T-helper 2 cell treated with Interferon-gamma antibody and Interleukin-4, amounts not matched to agents 5 μg/mL and 100 μg/mL, for 36 hours (primary cell): ENCODE measurements around the gene HDGFL2.
"Not testable (repeated sequence)": the region's sequence is repeated elsewhere in the genome, so short reads cannot be mapped to it uniquely, and the experiment has no call there.

ENCODE experiments used
- DNase-seq: peaks from one replicate; pipeline ENCODE4 v3.0.0; 2021; ENCODE audit warnings: low spot score
- H3K27ac Mint-ChIP-seq: one replicate; pipeline ENCODE4 v1.8.0; 2021; ENCODE audit warnings: mild to moderate bottlenecking, mixed read lengths
- H3K27me3 Mint-ChIP-seq: one replicate; pipeline ENCODE4 v1.8.0; 2021; ENCODE audit warnings: low read depth, mixed read lengths
- H3K36me3 Mint-ChIP-seq: one replicate; pipeline ENCODE4 v1.8.0; 2021; ENCODE audit warnings: low read depth, mixed read lengths
- H3K4me1 Mint-ChIP-seq: one replicate; pipeline ENCODE4 v1.8.0; 2021; ENCODE audit warnings: low read depth, mixed read lengths
- H3K4me3 Mint-ChIP-seq: one replicate; pipeline ENCODE4 v1.8.0; 2022; ENCODE audit warnings: mild to moderate bottlenecking, moderate library complexity, mixed read lengths
- H3K9me3 Mint-ChIP-seq: one replicate; pipeline ENCODE4 v1.8.0; 2021; ENCODE audit warnings: mixed read lengths

HDGFL2 gene

GRCh38 chr19:4529924-4530522 lies 57.9 kb downstream of the HDGFL2 start:
- no peak overlapping the region for H3K27ac Mint-ChIP-seq
- H3K27me3 Mint-ChIP-seq: peaks cover 7% of the 10 kb centered on the region
- no peaks in the 10 kb centered on the region for H3K4me1 Mint-ChIP-seq
- no peaks in the 10 kb centered on the region for H3K9me3 Mint-ChIP-seq
- no peaks in the 10 kb centered on the region for H3K36me3 Mint-ChIP-seq
- DNase-seq: no peak
- no peak overlapping the region for H3K4me3 Mint-ChIP-seq

DNA sequence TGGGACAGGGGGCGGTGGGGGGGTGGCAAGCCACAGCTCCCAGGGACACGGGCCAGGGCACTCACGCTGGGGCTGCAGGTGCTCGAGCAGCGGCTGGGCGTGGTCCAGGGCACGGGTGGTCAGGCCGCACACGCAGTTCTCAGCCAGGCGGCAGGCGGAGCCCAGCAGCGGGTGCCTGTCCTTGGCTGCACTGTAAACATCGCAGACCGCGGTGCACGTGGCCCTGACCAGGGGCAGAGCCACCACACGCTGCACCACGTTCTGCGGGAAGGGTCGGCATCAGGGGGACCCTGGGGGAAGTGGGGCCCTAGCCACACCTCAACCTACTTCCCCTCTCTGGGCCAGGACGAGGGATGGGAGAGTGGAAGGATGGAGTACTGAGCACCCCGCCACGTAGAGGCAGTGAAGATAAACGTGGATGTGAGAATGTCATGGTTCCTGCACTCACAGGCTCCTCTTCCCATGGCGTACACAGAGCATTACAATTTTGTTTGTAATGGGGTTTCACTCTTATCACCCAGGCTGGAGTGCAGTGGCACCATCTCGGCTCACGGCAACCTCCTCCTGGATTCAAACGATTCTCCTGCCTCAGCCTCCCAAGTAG lies 59.6 kb downstream of the HDGFL2 start:
- Mint-ChIP-seq H3K36me3 (no peaks in the 10 kb centered on the region), H3K4me1 (peaks cover 2% of the 10 kb centered on the region), H3K27me3 (peaks cover 11% of the 10 kb centered on the region), H3K4me3 (no peak overlapping the region), H3K27ac (no peak overlapping the region), H3K9me3 (no peaks in the 10 kb centered on the region)
- DNase-seq: no peak

DNA sequence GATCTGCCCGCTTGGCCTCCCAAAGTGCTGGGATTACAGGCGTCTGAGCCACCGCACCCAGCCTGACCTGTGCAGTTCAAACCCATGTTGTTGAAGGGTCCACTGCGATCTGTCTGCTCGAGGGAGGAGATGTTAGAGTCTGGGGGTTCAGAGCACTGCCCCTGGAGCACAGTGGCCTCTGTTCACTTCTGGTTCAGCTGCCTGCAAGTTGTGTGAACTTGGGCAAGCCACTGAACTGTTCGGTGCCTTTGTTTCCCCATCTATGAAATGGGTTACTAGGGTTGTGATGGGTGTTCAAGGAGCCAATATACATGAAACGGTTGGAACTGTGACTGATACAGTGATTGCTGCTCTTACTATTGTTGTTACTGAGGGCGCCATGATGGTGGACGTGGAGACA lies 61.2 kb downstream of the HDGFL2 start:
- no peak overlapping the region for H3K27ac Mint-ChIP-seq
- H3K4me1 Mint-ChIP-seq: peaks cover 2% of the 10 kb centered on the region
- H3K4me3 Mint-ChIP-seq: no peak overlapping the region
- H3K9me3 Mint-ChIP-seq: no peaks in the 10 kb centered on the region
- peaks cover 11% of the 10 kb centered on the region for H3K27me3 Mint-ChIP-seq
- no peaks in the 10 kb centered on the region for H3K36me3 Mint-ChIP-seq
- no peak for DNase-seq

- H3K36me3 Mint-ChIP-seq: no peaks in the 10 kb centered on the region
- DNase-seq: no peak
- no peaks in the 10 kb centered on the region for H3K9me3 Mint-ChIP-seq
- H3K27me3 Mint-ChIP-seq: peaks cover 11% of the 10 kb centered on the region
- no peak overlapping the region for H3K27ac Mint-ChIP-seq
- H3K4me3 Mint-ChIP-seq: no peak overlapping the region
- peaks cover 2% of the 10 kb centered on the region for H3K4me1 Mint-ChIP-seq
These were observed 61.8 kb downstream of the HDGFL2 start for GRCh38 chr19:4533835-4534424.

DNA sequence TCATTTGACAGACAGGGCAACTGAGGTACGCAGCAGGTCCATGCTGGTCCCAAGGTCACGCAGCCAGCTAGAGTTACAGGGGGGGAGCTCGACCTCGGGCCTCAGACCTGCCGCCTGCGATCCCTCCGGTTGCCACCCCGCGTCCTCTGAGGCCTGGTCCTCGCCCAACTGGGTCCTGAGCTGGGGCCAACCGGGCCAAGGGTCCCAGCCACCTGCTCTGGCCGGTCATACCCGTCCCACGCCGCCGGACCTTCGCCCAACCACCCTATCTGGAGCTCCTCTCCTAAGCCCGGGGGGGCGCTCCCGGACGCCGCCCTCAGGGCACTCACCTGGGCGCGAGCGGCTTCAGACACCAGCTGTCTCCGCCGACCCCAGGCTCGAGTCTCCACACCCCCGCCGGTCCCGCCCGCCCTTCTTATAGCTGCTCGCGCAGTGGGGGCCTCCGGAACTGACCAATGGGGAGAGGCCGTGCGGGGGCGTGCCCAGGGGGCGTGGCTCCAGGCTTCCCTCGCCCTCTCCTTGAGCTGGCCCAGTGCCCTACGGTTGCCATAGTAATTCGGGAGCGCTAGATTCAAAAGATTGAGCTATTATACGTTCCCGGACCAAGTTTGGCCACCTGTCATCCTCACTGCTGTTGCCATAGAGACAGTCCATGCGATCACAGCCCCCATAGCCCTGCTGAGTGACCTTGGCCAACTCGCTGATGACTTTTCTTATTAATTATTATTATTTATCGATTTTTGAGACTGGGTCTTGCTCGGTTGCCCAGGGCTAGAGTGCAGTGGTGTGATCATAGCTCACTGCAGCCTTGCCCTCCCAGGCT lies 63.0 kb downstream of the HDGFL2 start, which contains the start of gene PLIN5:
PLIN5 (minus strand) TSS at position 389 of the 823 bp plus-strand sequence. CDS start 1,150 bp downstream, outside the sequence.
- Mint-ChIP-seq H3K4me1 (peaks cover 2% of the 10 kb centered on the region), H3K4me3 (no peak within 1 kb of the TSS), H3K9me3 (no peaks in the 10 kb centered on the region)

DNA sequence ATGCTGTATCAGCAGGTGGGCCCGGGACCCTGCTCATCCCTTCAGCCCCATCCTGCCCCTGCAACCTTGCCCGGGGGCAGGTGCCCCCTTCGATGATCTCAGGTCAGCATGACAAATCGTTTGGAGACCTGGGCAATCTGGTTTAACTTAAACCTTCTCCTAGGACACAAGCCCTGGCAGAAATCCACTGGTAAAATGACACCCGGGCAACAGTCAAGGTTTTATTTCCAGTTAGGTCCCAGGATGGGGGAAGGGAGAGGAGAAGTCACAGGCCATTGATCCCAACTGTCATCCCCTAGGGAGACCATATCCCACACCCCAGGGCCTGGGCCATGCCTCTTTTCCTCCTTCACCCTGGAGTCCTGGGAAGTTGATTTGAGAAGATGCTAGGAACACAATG lies 64.7 kb downstream of the HDGFL2 start:
- Mint-ChIP-seq H3K4me1 (peaks cover 3% of the 10 kb centered on the region), H3K9me3 (peaks cover 4% of the 10 kb centered on the region), H3K27ac (no peak overlapping the region), H3K27me3 (peaks cover 11% of the 10 kb centered on the region), H3K4me3 (no peak overlapping the region), H3K36me3 (no peaks in the 10 kb centered on the region)
- DNase-seq: no peak

More for the DNA sequence above, 63.0 kb downstream of the HDGFL2 start, which contains the start of gene PLIN5:
- peak; percentile 15 for DNase-seq
- no peaks in the 10 kb centered on the region for H3K36me3 Mint-ChIP-seq
- H3K27me3 Mint-ChIP-seq: peaks cover 11% of the 10 kb centered on the region
- H3K27ac Mint-ChIP-seq: no peak within 1 kb of the TSS

DNA sequence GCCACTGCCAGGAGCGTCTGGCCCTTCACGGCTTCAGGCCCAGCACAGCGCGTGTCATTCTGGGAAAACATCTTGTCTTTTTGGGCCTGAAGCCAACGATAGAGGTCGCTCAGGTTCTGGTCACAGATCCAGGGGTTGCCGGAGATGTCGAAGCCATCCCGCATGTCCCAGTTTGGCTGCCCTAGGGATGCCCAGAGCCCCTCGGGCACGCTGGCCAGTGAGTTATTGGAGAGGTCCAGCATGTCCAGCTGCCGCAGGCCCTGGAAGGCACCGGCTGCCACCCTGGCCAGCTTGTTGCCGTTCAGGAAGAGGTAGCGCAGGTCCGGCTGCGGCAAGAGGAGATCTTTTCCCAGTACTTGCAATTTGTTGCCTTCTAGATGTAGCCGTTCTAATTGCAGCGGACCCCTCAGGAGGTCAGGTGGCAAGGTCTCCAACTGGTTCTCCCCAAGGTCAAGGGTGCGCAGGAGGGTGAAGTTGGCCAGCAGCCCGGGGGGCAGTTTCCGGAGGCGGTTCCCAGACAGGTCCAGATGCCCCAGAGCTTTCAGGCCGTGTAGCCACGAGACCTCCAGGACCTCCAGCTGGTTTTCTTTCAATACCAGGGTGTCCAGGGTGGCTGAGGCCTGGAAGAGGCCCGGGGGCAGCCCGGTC lies 66.0 kb downstream of the HDGFL2 start:
- no peak for DNase-seq
- Mint-ChIP-seq H3K36me3 (no peaks in the 10 kb centered on the region), H3K9me3 (peaks cover 4% of the 10 kb centered on the region), H3K4me3 (no peak overlapping the region), H3K4me1 (peaks cover 3% of the 10 kb centered on the region), H3K27me3 (peaks cover 11% of the 10 kb centered on the region), H3K27ac (no peak overlapping the region)

DNA sequence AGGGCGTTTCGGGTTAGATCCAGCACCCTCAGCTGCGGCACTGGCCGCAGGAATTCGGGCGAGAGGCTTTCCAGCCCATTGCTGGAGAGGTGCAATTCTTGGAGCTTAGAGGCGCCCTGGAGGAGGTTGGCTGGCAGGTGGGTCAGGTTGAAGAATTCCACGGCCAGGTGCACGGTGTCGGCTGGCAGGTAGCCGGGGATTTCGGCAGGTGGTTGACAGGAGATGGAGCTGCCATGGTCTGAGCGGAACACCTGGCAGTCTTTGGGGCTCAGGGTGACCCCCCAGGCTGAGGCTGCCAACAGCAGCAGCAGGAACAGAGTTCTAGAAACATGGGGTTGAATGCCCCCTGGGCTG lies 66.5 kb downstream of the HDGFL2 start:
- H3K9me3 Mint-ChIP-seq: peaks cover 4% of the 10 kb centered on the region
- H3K36me3 Mint-ChIP-seq: no peaks in the 10 kb centered on the region
- DNase-seq: no peak
- H3K4me1 Mint-ChIP-seq: peaks cover 3% of the 10 kb centered on the region
- H3K27ac Mint-ChIP-seq: no peak overlapping the region
- peaks cover 7% of the 10 kb centered on the region for H3K27me3 Mint-ChIP-seq
- no peak overlapping the region for H3K4me3 Mint-ChIP-seq

DNA sequence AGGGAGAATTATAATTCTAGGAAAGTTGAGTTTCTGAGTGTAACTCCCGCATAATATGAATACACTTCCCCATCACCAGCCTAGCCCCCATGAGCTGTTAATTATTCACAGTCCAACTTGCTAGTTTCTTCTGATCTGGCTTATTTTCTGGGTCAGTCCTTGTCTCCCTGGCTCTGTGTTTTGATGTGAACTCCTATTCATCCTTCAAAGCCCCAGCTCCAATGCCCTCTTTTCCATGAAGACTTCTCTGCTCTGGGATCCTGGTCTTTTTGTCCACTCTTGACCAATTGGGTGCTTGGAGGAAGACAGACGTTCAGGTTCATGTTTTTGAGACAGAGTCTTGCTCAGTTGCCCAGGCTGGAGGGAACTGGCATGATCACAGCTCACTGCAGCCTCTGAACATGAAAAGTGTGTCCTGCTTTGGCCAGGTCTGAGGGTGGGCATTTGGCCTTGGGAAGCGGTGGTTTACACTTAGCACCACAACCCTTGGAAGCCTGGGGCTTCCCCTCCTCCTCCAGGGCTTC lies 67.1 kb downstream of the HDGFL2 start:
- Mint-ChIP-seq H3K4me3 (no peak overlapping the region), H3K4me1 (peaks cover 3% of the 10 kb centered on the region), H3K9me3 (peaks cover 4% of the 10 kb centered on the region), H3K27me3 (peaks cover 4% of the 10 kb centered on the region), H3K36me3 (no peaks in the 10 kb centered on the region), H3K27ac (no peak overlapping the region)
- no peak for DNase-seq

DNA sequence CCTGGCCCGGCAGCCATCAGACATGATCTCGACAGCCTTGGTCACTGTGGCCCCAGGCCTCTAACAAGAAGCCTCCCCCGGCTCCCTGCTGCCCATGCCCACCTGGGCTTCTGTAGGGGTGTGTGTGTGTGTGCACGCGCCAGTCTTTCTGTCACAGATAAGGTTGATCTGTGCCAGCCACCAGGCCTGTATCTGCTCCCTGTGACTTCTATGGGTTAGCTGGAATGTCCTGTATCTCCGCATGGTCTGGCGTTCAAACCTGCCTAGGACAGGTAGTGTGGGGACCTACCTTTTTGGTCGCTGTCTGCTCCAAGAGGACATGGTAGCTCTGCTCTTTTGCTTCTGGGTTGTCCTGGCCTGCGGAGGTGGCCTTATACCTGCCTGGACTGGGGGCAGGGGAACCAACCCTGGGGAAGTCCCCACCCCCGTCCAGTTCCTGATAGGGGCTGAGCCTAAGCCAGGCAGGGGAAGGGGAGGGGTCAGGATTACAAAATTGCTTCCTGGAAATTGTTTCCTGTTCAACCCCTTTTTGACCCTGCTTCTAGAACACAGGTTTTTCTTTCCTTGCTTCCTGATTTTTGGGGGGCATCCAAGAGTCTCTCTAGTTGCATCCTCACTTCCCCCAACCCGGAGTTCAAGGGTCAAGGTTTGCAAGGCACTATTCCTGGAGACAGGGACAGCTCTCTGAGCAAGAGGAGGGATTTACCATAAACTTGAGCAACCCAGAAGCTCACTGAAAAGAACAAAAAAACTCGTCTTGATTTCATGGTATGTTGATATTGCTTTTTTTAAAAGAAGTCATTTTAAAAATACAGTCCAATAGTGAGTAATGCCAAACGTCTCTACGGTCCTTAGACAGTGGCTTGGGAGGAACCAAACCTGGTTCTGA lies 67.8 kb downstream of the HDGFL2 start, which contains the start of gene LRG1:
LRG1 (minus strand) TSS at position 344 of the 889 bp plus-strand sequence; CDS start at position 321, 23 bp downstream.
- Mint-ChIP-seq H3K4me1 (peaks cover 3% of the 10 kb centered on the region), H3K9me3 (peaks cover 4% of the 10 kb centered on the region), H3K36me3 (no peaks in the 10 kb centered on the region), H3K27ac (no peak within 1 kb of the TSS), H3K27me3 (peaks cover 4% of the 10 kb centered on the region), H3K4me3 (peak within 1 kb of the TSS; percentile 27)
- no peak for DNase-seq

- Mint-ChIP-seq H3K27ac (no peak overlapping the region), H3K36me3 (no peaks in the 10 kb centered on the region), H3K27me3 (no peaks in the 10 kb centered on the region), H3K4me1 (peaks cover 2% of the 10 kb centered on the region), H3K4me3 (no peak overlapping the region), H3K9me3 (peaks cover 4% of the 10 kb centered on the region)
- no peak for DNase-seq
These were observed 69.2 kb downstream of the HDGFL2 start for GRCh38 chr19:4541114-4541805.

- not testable (repeated sequence) for H3K4me1 Mint-ChIP-seq, H3K9me3 Mint-ChIP-seq, DNase-seq
These were observed 69.7 kb downstream of the HDGFL2 start for GRCh38 chr19:4541806-4542145.

More at GRCh38 chr19:4541806-4542145, 69.7 kb downstream of the HDGFL2 start:
- H3K27me3 Mint-ChIP-seq, H3K27ac Mint-ChIP-seq, H3K36me3 Mint-ChIP-seq, H3K4me3 Mint-ChIP-seq: not testable (repeated sequence)
